Tibial nerve (tissue), 4 donors: ENCODE measurements around the gene CAMTA1.

Experiments used
- CTCF ChIP-seq, 5 experiments: fragments of 200-600 bp in 3 of 5; fragments of 450-650 bp in 2 of 5; sonication (generic) in 3 of 5; IDR thresholded peaks; one replicate each; pipeline ENCODE4 v1.5.1; 2016 to 2019; ENCODE audit warnings: antibody characterized with exemption in 5 of 5, mild to moderate bottlenecking in 3 of 5, moderate library complexity in 2 of 5
- EP300 ChIP-seq, 2 donors: sonication (generic); formaldehyde crosslinking; IDR thresholded peaks; one replicate each; pipeline ENCODE4 v1.6.1; 2017; ENCODE audit warnings: antibody characterized with exemption in 2 of 2, mild to moderate bottlenecking in 1 of 2
- POLR2A ChIP-seq, 2 donors: fragments of 450-650 bp; IDR thresholded peaks; one replicate each; pipeline ENCODE4 v1.6.1; 2017; ENCODE audit warnings: antibody characterized with exemption in 2 of 2, mild to moderate bottlenecking in 2 of 2, moderate library complexity in 2 of 2

DNA sequence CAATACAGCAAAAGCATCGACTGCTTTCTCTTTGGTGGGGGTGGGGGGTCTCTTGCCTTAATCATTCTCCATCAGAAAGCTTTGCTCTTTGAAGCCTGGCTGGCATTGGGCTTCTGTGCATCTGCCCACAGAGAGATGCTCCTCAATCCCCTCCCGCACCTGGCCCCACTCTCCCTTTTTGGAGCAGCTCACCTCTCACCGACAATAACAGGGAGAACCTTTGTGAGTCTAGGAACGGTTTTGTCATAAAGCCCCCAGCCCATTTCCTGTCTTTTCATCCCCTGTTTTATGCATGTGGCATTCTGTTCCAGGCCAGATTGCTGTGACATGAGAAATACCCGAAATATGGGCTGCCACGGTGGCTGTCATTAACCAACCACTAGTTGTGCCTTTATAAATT, 516.9 kb downstream of the CAMTA1 start:
- TF ChIP-seq CTCF (IDR thresholded peaks at IDR 0.05) = no peak
- TF ChIP-seq POLR2A (IDR thresholded peaks at IDR 0.05) = no peak
- TF ChIP-seq EP300 (IDR thresholded peaks at IDR 0.05) = no peak
